Ovary (tissue), 3 donors: ENCODE results near the gene ZNFX1.

Source experiments
- EP300 ChIP-seq: sonication (generic); formaldehyde crosslinking; IDR thresholded peaks from one replicate; pipeline ENCODE4 v1.6.1; 2017; ENCODE audit warnings: antibody characterized with exemption
- POLR2A ChIP-seq: fragments of 450-650 bp; IDR thresholded peaks from one replicate; pipeline ENCODE4 v1.6.1; 2017; ENCODE audit warnings: antibody characterized with exemption, mild to moderate bottlenecking, moderate library complexity
- TF ChIP-seq, protein P1 (sequence below), 3 donors: fragments of 450-650 bp in 2 of 3; fragments of 200-600 bp in 1 of 3; IDR thresholded peaks; one replicate each; pipeline versions ENCODE4 v1.5.1 to v1.8.0; 2016 to 2022; ENCODE audit warnings: antibody characterized with exemption in 3 of 3, mild to moderate bottlenecking in 1 of 3
- donor health status: DM: no; HTN: no; CAD: no.

- TF ChIP-seq, protein P1, sequence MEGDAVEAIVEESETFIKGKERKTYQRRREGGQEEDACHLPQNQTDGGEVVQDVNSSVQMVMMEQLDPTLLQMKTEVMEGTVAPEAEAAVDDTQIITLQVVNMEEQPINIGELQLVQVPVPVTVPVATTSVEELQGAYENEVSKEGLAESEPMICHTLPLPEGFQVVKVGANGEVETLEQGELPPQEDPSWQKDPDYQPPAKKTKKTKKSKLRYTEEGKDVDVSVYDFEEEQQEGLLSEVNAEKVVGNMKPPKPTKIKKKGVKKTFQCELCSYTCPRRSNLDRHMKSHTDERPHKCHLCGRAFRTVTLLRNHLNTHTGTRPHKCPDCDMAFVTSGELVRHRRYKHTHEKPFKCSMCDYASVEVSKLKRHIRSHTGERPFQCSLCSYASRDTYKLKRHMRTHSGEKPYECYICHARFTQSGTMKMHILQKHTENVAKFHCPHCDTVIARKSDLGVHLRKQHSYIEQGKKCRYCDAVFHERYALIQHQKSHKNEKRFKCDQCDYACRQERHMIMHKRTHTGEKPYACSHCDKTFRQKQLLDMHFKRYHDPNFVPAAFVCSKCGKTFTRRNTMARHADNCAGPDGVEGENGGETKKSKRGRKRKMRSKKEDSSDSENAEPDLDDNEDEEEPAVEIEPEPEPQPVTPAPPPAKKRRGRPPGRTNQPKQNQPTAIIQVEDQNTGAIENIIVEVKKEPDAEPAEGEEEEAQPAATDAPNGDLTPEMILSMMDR (IDR thresholded peaks at IDR 0.05), result no peak
- TF ChIP-seq EP300 (no peak), POLR2A (no peak)
Observed at GRCh38 chr20:49320460-49320859, 42.6 kb upstream of the ZNFX1 start.
